GOT3 (cell line): ENCODE measurements around the gene RHBDF2.

Experiments used
- DNase-seq: peaks from one replicate; lab custom pipeline; 2025; ENCODE audit warnings: mixed read lengths; lab: John Stamatoyannopoulos, UW

Gene RHBDF2

GRCh38 chr17:76437467-76438402 lies 63.5 kb downstream of the RHBDF2 start:
- no peak for DNase-seq

- no peak for DNase-seq
Measured at GRCh38 chr17:76435751-76436150, 65.5 kb downstream of the RHBDF2 start.

GRCh38 chr17:76434870-76435269 lies 66.4 kb downstream of the RHBDF2 start:
- DNase-seq = no peak

GRCh38 chr17:76433693-76434092 lies 67.5 kb downstream of the RHBDF2 start:
- DNase-seq = no peak

GRCh38 chr17:76432712-76433336 lies 68.4 kb downstream of the RHBDF2 start:
- no peak for DNase-seq

- no peak for DNase-seq
Measured at GRCh38 chr17:76432004-76432403, 69.2 kb downstream of the RHBDF2 start.

- DNase-seq = no peak
Measured at GRCh38 chr17:76431509-76431908, 69.7 kb downstream of the RHBDF2 start.

- DNase-seq = no peak
Measured at GRCh38 chr17:76428511-76428910, 72.7 kb downstream of the RHBDF2 start.

GRCh38 chr17:76427501-76428231 lies 73.6 kb downstream of the RHBDF2 start:
- no peak for DNase-seq

GRCh38 chr17:76426853-76427252 lies 74.4 kb downstream of the RHBDF2 start:
- DNase-seq = no peak

GRCh38 chr17:76422860-76423259 lies 78.4 kb downstream of the RHBDF2 start:
- DNase-seq = no peak

GRCh38 chr17:76422406-76422805 lies 78.8 kb downstream of the RHBDF2 start:
- DNase-seq = no peak

- no peak for DNase-seq
Measured at GRCh38 chr17:76421044-76421407, 80.2 kb downstream of the RHBDF2 start.
